HG02981 (cell line): Measurements from ENCODE around the gene ZNF143.
"Not testable (repeated sequence)": the region's sequence is repeated elsewhere in the genome, so short reads cannot be mapped to it uniquely, and the experiment has no call there.

Experiments
- ATAC-seq: cut with Tn5 transposase; IDR thresholded peaks from one replicate; pipeline ENCODE4 v1.9.1; 2021; ENCODE audit warnings: mild to moderate bottlenecking, moderate library complexity; ENCODE audit not compliant: unreplicated experiment

The ZNF143 gene

GRCh38 chr11:9495803-9496514, 35.1 kb downstream of the ZNF143 start:
- no peak for ATAC-seq

GRCh38 chr11:9498457-9499078, 37.8 kb downstream of the ZNF143 start:
- ATAC-seq: no peak

DNA sequence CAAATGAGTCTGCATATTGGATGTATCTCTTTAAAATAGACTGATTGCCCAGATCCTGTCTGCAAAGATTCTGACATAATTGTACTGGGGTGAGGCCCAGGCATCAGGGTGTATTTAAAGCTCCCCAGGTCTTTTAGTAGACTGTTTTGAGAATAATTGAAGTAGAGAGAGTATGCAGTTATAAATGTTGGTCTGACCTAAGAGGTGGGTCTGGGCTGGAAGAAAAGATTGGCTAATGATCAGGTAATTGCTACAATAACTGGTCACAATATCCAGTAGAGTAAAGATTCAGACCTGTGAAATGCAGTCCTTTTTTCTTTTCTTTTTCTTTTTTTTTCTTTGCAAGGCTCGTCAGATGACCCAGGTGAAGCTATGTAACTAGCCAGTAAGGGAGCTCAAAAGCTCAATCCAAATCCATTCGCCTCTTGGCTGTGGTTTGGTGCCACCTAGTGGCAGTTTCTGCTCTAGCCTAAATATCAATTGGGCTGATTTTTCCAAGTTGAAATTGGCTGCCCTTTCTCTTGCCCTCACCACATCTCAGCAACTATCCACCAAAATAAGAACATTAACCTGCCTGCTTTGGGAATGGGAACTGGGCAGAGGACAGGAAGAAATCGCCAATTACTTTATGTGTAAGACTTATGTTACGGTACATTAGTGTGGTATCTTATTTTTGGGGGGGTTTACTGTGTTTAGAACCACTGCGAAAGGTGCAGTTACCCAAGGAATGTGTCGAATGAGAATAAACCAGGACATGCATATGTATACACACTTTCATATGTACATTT, 45.9 kb downstream of the ZNF143 start:
- no peak for ATAC-seq

DNA sequence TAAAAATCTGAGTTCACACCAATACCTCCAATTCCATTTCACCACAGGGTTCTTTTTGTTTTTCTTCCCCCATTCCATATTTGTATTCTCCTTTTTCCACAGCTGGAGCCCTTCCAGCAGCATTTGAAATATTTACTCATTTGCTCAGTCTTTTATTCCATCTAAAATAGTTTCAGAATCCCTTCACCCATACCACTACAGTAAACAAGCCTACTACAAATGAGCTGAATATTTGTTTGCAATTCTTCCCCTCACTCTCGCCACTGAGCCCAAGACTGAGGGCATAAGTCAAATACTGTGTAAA, 46.4 kb downstream of the ZNF143 start:
- ATAC-seq: no peak

GRCh38 chr11:9509041-9509440, 48.2 kb downstream of the ZNF143 start:
- no peak for ATAC-seq

DNA sequence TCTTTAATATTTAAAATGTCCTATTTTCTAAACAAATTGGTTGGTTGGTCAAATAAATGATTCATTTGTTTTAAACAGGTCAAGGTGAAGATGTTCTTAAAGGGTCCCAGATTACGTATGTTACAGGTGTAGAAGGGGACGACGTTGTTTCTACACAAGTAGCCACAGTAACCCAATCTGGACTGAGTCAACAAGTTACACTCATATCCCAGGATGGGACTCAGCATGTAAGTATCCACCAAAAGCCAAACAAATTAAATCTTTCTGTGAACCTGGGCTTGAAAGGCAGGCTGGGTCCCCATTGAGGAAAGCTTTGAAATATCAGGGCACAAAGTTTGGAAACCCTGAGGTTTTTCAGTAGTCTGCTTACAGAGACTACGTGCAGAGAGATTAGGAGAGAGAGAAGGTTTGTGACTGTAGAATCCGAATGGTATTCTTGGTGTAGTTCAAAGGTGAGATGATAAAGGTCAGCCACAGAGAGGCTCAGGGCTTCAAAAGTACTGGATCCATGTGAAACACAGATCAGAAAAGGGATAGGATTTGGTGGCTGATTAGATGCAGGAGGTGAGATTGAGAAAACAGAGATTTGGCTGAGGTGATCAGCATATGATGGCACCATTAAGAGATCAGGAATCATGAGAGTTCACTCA, 51.7 kb downstream of the ZNF143 start:
- no peak for ATAC-seq

- ATAC-seq: not testable (repeated sequence)
Observed at GRCh38 chr11:9514576-9514975, 53.8 kb downstream of the ZNF143 start.

DNA sequence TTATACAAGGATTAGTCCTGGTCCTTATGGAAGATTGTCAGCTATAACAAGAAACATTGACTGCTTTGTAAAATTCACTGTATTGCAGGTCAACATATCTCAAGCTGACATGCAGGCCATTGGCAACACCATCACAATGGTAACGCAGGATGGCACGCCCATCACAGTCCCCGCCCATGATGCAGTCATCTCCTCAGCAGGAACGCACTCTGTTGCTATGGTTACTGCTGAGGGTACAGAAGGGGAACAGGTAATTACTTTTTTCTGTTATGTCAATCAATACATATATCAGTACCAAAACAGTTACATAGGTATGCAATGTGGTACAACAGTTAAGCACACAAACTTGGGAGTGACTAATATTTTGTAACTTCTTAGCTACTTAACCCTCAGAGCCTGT, 55.3 kb downstream of the ZNF143 start:
- no peak for ATAC-seq

DNA sequence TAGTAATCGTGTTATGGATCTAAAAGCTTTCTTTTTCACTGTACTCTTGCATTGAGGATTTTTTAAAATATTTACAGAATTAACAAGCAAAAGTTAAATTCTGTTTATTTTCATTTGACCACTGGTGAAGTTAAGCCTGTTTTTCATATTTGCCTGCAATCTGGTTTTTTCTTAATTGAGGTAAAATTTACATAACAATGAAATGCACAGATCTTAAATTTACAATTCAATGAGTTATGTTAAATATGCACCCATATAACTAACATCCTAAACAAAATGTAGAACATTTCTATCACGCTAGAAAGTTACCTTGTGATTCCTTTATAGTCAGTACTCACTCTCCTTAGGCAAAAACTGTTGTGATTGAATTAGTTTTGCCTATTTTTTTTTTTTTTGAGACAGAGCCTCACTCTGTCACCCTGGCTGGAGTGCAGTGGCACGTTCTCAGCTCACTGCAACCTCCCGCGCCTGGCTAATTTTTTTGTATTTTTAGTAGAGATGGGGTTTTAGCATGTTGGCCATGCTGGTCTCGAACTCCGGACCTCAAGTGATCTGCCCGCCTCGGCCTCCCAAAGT, 58.1 kb downstream of the ZNF143 start:
- no peak for ATAC-seq

DNA sequence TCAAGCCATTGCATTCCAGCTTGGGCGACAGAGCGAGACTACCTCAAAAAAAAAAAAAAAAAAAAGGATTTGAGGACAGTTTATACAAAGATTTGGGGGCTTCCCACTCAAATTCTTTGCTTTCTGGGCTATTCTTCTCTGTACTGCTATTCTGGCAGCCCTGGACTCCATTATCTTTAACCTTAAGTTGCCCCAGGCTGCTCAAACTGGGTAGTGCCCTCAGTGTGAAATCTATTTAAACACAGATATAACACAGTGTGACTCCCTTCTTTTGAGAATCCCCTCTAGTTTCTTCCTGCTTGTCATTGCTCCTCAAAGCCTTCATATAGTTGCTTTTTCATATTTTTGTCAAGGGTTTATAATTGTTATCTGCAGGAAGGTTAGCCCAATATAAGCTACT, 63.2 kb downstream of the ZNF143 start:
- ATAC-seq: no peak

- no peak for ATAC-seq
Observed at GRCh38 chr11:9525116-9525515, 64.3 kb downstream of the ZNF143 start.

DNA sequence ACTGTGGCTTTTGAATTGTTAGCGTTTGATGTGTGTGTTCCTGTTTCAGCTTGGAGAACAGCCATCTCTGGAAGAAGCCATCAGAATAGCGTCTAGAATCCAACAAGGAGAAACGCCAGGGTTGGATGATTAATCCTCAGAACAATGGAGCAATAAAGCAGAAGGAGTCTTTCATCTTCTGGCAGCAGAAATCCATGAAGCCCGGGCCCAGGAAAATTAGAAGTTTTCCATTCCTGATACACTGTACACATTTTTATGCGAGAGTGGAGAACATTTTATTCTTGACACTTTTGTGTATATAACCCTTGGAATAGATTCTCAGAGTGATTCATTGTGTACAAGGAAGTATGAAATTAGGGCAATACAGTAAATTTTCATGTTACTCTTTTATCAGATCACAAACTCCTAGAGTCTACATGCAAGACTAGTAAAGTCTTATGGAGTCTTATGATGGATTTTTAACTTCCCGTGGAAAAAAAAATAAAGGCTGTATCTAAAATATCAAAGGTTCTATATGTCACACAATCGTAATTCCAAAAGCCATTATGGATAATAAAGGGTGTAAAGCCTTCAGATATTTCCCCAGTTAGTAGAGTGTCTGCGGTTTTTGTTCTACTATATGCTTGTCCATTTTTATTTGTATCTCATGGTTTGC, 66.8 kb downstream of the ZNF143 start:
- ATAC-seq: no peak

- no peak for ATAC-seq
Observed at GRCh38 chr11:9528136-9528501, 67.3 kb downstream of the ZNF143 start.

- no peak for ATAC-seq
Observed at GRCh38 chr11:9528573-9529333, 67.9 kb downstream of the ZNF143 start.

DNA sequence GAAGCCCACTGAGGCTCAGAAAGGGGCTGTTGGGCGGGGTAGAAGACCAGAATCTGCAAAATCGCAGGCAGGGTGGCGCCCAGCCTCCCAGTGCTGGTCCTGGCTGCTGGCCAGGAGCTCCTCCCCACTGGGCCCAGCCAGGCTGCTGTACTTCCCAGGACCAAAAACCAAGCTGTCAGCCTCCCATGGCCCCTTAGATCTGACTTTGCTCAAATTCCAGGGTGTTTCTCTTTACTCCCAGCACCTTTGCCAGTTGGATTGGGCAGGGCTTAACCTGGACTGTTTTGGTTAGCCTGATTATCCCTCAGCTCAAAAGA, 68.5 kb downstream of the ZNF143 start:
- no peak for ATAC-seq

DNA sequence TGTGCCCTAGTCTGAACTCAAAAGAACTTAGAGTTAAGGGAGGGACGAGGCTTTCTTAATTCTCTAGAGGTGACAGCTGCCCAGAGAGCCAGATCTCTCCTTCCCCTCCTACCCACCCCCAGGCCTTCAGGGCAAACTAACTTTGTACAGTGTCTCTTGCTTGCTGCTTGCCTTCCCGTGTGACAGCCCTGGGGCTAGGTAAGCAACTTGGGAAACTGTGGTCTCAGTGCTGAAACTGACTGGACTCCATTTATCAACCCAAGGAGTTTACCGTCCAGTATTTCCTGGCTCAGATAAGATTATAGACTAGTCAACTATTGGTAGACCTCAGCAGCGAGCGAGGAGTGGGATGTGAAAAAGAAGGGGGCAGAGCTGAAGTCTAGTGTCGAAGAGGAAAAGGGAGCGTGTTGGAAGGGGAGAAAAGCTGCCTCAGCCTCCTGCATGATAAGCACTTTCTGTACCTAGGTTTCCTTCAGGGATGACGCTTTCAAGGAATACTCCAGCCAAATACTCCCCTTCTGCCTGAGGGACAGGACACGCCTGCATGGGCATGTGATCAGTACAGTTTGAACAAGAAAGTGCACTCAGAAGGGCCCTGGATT, 69.3 kb downstream of the ZNF143 start:
- ATAC-seq: no peak

- no peak for ATAC-seq
Observed at GRCh38 chr11:9530901-9531625, 70.3 kb downstream of the ZNF143 start.

- ATAC-seq: no peak
Observed at GRCh38 chr11:9533058-9533457, 72.2 kb downstream of the ZNF143 start.

DNA sequence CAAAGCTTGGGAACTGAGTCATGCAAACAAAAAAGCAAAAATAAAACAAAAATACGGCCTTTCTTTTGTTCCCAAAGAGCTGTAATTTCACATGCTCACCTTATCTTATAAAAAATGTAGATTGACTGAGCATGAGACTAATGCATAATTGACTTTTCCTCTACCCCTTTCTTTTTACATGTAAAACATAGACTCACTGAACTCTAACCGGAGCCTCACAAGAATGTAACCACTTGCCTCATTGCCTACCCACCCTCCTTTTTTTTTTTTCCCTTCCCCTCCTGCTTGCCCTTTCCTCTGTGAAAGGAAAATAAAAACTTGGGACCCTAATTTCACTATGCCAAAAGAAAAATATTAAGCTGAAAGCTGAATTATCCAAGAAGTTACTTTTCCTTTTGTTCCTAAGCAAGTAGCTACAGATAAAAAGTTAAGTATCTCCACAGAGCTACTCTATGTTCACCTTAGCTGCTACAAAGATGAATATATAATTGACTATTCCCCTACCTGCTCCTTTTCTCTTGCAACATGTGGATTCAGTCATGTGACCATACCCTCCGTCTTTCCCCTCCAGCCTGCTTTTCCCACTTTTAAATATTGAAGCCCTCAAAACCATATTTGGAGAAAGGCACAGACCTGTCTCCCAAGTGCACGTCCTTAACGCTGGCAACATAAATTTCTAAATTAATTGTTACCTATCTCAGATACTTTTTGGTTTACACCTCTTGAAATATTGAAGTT, 73.1 kb downstream of the ZNF143 start:
- no peak for ATAC-seq
